Immature natural killer cell (primary cell): ENCODE data around the gene TCEA3. TPM values are rescaled to one million over a fixed set of nuclear protein-coding genes. Genes with fewer than 3 reads are reported as not detected.

Experiments used
- DNase-seq, 3 donors: peaks; one replicate each; pipeline ENCODE4 v3.0.0; 2022; ENCODE audit warnings: mixed read lengths in 1 of 3
- H3K27ac Mint-ChIP-seq, 6 donors: one replicate each; pipeline ENCODE4 v1.8.0; 2020; ENCODE audit warnings: mixed read lengths in 6 of 6, mild to moderate bottlenecking in 5 of 6, inconsistent platforms in 4 of 6, moderate library complexity in 3 of 6
- H3K27me3 Mint-ChIP-seq, 3 donors: one replicate each; pipeline ENCODE4 v1.8.0; 2020 to 2021; ENCODE audit warnings: low read depth in 3 of 3, mild to moderate bottlenecking in 3 of 3, mixed read lengths in 3 of 3, moderate library complexity in 3 of 3, inconsistent platforms in 1 of 3
- H3K36me3 Mint-ChIP-seq, 3 donors: one replicate each; pipeline ENCODE4 v1.8.0; 2020; ENCODE audit warnings: mixed read lengths in 3 of 3, inconsistent platforms in 2 of 3, mild to moderate bottlenecking in 2 of 3
- H3K4me1 Mint-ChIP-seq, 2 donors: one replicate each; pipeline ENCODE4 v1.8.0; 2020; ENCODE audit warnings: inconsistent platforms in 2 of 2, mild to moderate bottlenecking in 2 of 2, mixed read lengths in 2 of 2, moderate library complexity in 1 of 2
- H3K4me3 Mint-ChIP-seq, 5 donors: one replicate each; pipeline ENCODE4 v1.8.0; 2020; ENCODE audit warnings: mild to moderate bottlenecking in 5 of 5, mixed read lengths in 5 of 5, inconsistent platforms in 3 of 5, moderate library complexity in 3 of 5
- H3K9me3 Mint-ChIP-seq, 6 donors: one replicate each; pipeline ENCODE4 v1.8.0; 2020; ENCODE audit warnings: mild to moderate bottlenecking in 6 of 6, mixed read lengths in 6 of 6, inconsistent platforms in 4 of 6, moderate library complexity in 3 of 6
- polyA plus RNA-seq, 3 donors: library from polyadenylated mRNA; unstranded; fragments of 300-500 nt; fragmentation: Illumina TruSeq; gene quantifications; one replicate each; pipeline ENCODE4 v1.2.3, GENCODE V29; 2021

The TCEA3 gene
- polyA plus RNA-seq, 3 donors from 2014 or later, result 0.71 to 2.4 (median 1.1) TPM

DNA sequence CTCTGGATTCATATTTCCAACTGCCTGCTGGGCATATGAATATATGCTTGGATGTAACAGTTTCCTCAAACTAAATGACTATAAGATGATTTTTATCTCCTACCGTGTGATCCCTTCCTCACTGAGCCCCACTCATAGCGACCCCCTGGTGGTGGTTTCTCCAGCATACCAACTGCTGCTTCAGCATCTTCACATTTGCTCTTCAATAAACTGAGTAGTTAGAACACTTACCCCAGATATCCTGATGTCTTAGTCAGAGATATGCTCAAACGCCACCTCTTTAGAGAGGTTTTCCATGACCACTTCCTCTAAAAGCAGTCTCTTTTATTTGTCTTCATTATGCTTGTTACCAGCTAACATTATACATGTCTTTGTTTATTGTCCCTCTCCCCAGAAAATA lies 70.3 kb downstream of the TCEA3 start:
- H3K4me1 Mint-ChIP-seq, result no peaks in the 10 kb centered on the region
- no peak overlapping the region for H3K27ac Mint-ChIP-seq
- DNase-seq, result no peak
- peaks cover 0 to 5% (median 2%) of the 10 kb centered on the region in 6 donors for H3K9me3 Mint-ChIP-seq
- H3K27me3 Mint-ChIP-seq, result peaks cover 0 to 2% (median 0%) of the 10 kb centered on the region in 3 donors
- H3K4me3 Mint-ChIP-seq, result no peak overlapping the region
- H3K36me3 Mint-ChIP-seq, result peaks cover 7 to 18% (median 12%) of the 10 kb centered on the region in 3 donors

DNA sequence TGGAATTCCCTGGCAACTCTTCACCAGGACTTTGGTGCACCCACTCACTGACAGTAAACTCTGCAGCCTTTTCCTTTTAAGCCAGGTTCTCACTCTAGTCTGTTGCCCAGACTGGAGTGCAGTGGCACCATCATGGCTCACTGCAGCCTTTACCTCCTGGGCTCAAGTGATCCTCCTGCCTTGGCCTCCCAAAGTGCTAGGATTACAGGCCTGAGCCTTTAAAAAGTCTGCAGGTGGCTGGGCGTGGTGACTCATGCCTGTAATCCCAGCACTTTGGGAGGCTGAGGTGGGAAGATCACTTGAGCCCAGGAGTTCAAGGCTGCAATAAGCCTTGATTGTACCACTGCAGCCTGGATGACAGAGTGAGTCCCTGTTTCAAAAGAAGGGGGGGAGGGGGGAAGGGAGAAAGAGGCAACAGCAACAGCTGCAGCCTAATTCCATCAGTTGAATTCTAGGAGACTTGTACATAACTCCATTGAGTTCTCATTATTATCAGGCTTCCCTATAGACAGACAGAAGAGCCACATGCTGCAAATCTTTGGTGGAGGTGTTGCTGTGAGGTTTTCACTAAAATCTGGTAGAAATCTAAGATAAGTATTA lies 72.4 kb downstream of the TCEA3 start:
- DNase-seq, result no peak
- Mint-ChIP-seq H3K27me3 (peaks cover 0 to 3% (median 0%) of the 10 kb centered on the region in 3 donors), H3K4me1 (no peaks in the 10 kb centered on the region), H3K9me3 (peaks cover 0 to 1% (median 0%) of the 10 kb centered on the region in 6 donors), H3K36me3 (peaks cover 0 to 8% (median 3%) of the 10 kb centered on the region in 3 donors), H3K27ac (no peak overlapping the region), H3K4me3 (no peak overlapping the region)

DNA sequence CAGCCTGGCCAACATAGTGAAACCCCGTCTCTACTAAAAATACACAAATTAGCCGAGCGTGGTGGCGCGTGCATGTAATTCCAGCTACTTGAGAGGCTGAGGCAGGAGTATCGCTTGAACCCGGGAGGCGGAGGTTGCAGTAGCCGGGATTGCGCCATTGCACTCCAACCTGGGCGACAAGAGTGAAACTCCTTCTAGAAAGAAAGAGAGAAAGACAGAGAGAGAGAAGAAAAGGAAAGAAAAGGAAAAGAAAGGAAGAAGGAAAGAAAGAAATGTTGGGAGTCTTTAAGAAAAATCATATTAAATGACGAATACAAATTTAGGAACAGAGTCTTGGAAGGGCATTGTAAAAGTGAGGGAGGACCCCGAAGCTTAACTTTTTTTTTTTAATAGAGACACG lies 78.6 kb downstream of the TCEA3 start:
- H3K36me3 Mint-ChIP-seq, result no peaks in the 10 kb centered on the region
- H3K9me3 Mint-ChIP-seq, result no peaks in the 10 kb centered on the region
- H3K4me1 Mint-ChIP-seq, result peaks cover 33 to 35% of the 10 kb centered on the region in 2 donors
- peaks cover 2 to 4% (median 3%) of the 10 kb centered on the region in 3 donors for H3K27me3 Mint-ChIP-seq
- DNase-seq, result no peak
- peak overlapping the region; percentile 9 to 95 (median 45) for H3K4me3 Mint-ChIP-seq
- peak overlapping the region in 2 of 6 donors; percentile 6 to 72 for H3K27ac Mint-ChIP-seq

DNA sequence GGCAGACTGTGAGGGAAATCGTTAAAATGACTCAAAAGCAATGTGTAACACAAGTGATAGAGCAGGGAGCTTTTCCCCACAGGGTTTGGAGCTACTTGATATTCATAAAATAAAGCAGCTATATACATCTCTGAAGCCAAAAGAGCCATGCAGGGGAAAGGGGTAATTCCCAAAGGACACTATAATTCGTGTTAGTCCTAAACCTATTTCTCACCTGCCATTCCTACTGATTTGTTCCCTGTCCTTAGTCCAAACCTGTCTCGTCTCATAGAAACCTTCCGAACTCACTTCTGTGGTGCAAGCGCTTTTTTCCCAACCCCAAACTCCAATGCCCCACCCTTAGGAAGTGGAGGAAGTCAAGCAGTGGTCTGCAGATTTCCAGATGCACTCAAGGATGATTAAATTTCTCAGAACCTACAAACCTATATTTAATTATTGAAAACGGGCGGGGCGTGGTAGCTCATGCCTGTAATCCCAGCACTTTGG lies 79.5 kb downstream of the TCEA3 start:
- peak overlapping the region; percentile 86 to 97 (median 92) for H3K27ac Mint-ChIP-seq
- no peaks in the 10 kb centered on the region for H3K36me3 Mint-ChIP-seq
- no peak for DNase-seq
- H3K4me3 Mint-ChIP-seq, result peak overlapping the region; percentile 95 to 98 (median 96)
- H3K4me1 Mint-ChIP-seq, result peaks cover 42 to 44% of the 10 kb centered on the region in 2 donors
- no peaks in the 10 kb centered on the region for H3K9me3 Mint-ChIP-seq
- H3K27me3 Mint-ChIP-seq, result peaks cover 2 to 4% (median 3%) of the 10 kb centered on the region in 3 donors

DNA sequence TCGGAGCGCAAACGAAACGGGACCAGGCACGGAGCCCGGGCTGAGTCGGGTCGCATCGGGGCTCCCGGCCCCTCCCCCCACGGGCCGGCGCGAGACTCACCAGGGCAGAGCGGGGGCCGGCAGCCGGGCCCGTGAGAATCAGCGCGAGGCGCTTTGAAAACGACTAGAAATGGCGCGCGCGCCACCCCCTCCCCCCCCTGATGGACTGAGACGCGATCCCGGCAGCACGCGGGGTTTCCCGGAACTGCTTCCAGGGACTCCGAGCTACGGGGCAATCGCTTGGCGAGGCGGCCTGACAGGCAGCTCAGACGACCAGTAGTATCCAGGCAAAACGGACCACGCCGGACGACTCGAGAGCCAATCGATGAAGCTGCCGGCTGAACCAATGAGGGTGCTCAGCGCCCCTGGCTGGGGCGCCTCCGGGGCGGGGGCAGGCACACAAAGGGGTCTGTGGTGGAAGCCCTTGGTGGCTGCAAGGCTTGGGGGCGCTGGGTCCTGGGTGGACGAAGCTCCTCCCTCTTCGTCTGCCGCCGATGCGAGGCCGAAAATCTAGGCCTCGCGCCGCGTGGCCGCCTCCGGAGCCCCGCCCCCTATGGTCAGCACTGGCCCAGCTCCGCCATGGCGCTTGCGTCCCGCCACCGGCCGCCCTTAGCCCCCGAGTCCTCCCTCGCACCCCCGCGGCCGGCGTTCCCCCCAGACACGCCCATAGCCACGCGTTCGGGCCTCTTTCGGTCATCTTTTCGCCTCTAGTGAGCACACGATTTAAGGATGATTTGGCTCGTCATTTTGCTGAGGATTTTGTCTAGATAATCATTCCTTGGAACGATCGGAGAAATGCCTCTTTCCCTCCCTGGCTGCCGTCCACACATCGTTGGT lies 80.2 kb downstream of the TCEA3 start, which contains the start of gene HNRNPR:
Gene HNRNPR (minus strand): TSS at position 174 of the 876 bp plus-strand sequence. CDS start 3,276 bp downstream, outside the sequence.
- peak; percentile 98 for DNase-seq
- Mint-ChIP-seq H3K9me3 (no peaks in the 10 kb centered on the region), H3K36me3 (no peaks in the 10 kb centered on the region), H3K4me1 (peaks cover 47 to 50% of the 10 kb centered on the region in 2 donors), H3K4me3 (peak within 1 kb of the TSS; percentile 95 to 98 (median 96)), H3K27me3 (peaks cover 2 to 4% (median 3%) of the 10 kb centered on the region in 3 donors), H3K27ac (peak within 1 kb of the TSS; percentile 86 to 97 (median 92))

DNA sequence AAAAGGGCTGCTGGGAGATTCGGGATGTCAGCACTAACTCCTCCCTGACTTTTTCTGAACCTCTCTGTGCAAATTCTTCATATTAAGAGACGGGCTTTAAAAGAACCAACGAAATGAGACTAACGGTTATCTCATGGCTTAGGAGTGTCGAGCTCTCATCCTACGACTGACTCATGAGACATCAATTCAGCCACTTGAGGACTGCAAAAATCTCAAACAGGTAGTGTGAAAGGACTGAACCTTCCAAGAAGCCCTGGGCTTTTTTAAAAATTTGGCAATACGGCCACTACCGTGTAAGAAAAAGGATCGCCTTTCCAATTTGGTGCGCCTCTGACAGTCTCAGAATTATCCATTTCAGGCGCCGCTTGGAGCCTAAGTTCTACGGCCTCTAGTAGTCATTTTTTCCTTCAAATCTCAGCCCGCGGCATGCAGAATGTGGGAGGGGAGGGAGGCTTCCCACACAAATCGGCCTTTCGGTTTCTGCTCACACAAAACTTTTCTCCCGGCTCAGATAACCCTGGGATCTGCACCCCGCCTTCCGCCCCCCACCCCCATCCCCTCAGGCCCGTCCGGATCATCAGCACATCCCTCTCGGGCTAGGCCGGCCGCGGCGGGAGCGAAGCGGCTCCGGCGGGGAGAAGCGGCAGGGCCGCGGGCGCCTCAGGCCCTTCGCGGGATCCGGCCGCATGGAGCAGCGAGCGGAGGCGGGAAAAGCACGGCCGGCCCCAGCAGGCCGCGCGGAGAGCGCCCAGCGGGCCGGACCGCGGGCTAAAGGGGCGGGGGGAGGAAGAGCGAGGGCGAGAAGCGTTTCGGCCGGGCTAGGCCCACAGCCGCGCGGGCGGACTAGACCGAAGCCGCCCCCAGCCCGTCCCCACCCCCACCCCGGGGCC lies 81.1 kb downstream of the TCEA3 start:
- no peaks in the 10 kb centered on the region for H3K9me3 Mint-ChIP-seq
- H3K36me3 Mint-ChIP-seq, result no peaks in the 10 kb centered on the region
- peak overlapping the region; percentile 68 to 93 (median 88) for H3K27ac Mint-ChIP-seq
- peaks cover 2 to 4% (median 3%) of the 10 kb centered on the region in 3 donors for H3K27me3 Mint-ChIP-seq
- DNase-seq, result peak in 2 of 3 donors; percentile 3 to 44
- H3K4me1 Mint-ChIP-seq, result peaks cover 54 to 59% of the 10 kb centered on the region in 2 donors
- peak overlapping the region; percentile 88 to 96 (median 92) for H3K4me3 Mint-ChIP-seq

DNA sequence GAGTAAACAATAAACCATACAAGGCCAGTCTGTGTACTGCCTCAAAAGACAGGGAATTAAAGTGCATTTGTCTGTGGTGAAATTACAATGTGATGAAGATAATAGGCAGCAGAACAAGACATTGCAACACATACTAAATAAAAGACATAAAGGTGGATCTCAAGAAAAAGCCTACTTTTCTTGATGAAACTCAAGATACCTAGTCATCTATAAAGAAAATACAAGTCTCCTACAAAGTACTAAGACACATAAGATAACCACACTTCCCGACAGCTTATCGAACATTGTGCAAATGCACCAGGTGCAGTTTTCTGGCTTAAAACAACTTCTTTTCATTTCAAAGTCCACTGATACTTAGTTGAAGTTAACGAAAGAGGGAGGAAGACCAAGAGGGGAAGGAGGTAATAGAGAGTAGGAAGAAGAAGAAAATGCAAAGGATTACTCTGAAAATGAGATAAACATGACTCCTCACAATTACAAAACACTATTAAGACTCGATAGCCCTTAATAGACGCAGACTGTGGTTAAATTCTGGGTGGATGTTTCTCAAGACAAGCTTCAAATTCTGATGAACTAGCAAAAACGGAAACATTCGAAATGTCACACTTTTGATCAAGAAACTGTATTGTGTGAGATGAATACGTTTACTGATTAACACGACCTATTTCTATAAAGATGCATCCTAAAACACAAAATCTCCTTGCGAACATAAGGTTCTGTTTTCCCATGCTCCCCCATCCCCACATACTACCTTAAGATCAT lies 82.4 kb downstream of the TCEA3 start:
- Mint-ChIP-seq H3K27ac (peak overlapping the region; percentile 33 to 88 (median 76)), H3K27me3 (peaks cover 2 to 3% (median 3%) of the 10 kb centered on the region in 3 donors), H3K4me3 (peak overlapping the region; percentile 88 to 96 (median 92)), H3K4me1 (peaks cover 65 to 73% of the 10 kb centered on the region in 2 donors), H3K36me3 (peaks cover 4% of the 10 kb centered on the region in 3 donors), H3K9me3 (no peaks in the 10 kb centered on the region)
- DNase-seq, result no peak

DNA sequence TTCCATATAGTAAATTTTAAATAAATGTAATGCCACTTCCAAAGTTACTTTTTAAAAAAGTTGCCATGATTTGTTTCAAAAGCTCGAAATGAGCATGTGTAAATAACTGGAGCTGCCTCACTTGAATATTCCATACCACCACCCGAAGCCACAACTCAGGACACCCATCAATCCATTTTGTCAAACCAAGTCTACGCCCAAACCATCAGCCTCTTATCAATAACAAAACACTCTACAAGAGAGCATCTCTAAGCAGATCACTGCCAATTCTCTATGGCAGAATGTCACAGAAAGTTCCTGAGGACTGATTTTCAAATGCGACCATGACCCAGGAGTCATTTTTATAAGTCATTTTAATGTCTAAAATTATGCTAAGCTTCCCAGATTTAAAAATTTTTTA lies 84.9 kb downstream of the TCEA3 start:
- H3K27me3 Mint-ChIP-seq, result peaks cover 2 to 3% (median 3%) of the 10 kb centered on the region in 3 donors
- peaks cover 60 to 70% of the 10 kb centered on the region in 2 donors for H3K4me1 Mint-ChIP-seq
- no peaks in the 10 kb centered on the region for H3K9me3 Mint-ChIP-seq
- peaks cover 8 to 11% (median 8%) of the 10 kb centered on the region in 3 donors for H3K36me3 Mint-ChIP-seq
- DNase-seq, result no peak
- H3K4me3 Mint-ChIP-seq, result peak overlapping the region in 3 of 5 donors; percentile 3 to 51 (median 15)
- peak overlapping the region in 3 of 6 donors; percentile 7 to 71 (median 9) for H3K27ac Mint-ChIP-seq

DNA sequence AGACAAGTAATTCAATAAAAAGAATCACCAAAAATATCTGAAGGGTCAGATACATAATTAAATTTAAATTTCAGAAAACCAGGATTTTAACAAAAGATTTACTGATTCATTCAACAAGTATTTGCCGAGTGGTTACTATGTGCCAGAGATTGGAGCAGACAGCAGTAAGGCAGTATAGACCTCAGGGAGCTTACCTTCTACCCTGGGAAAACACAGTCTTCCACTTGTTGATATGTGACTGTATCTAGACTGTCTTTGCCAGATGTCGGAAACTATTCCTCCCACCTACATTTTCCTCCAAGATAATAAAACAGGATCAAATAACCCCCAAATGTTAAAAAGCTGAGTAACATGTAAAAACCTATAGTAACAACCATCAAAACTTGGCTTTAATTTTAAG lies 86.7 kb downstream of the TCEA3 start:
- H3K27ac Mint-ChIP-seq, result peak overlapping the region in 2 of 6 donors; percentile 22 to 29
- peaks cover 16 to 18% (median 18%) of the 10 kb centered on the region in 3 donors for H3K36me3 Mint-ChIP-seq
- no peaks in the 10 kb centered on the region for H3K9me3 Mint-ChIP-seq
- DNase-seq, result no peak
- no peak overlapping the region for H3K4me3 Mint-ChIP-seq
- peaks cover 57 to 67% of the 10 kb centered on the region in 2 donors for H3K4me1 Mint-ChIP-seq
- H3K27me3 Mint-ChIP-seq, result no peaks in the 10 kb centered on the region

DNA sequence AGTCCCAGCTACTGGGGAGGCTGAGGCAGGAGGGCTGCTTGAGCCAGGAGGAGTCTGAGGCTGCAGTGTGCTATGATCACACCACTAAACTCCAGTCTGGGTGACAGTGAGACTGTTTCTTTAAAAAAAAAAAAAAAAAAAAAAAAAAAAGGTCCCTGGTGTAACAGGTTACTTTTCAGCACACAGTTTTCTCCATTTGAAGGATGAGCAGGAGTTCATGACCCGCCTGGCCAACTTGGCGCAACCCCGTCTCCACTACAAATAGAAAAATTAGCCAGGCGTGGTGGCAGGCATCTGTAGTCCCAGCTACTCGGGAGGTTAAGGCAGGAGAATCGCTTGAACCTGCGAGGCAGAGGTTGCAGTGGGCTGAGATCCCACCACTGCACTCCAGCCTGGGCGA lies 92.8 kb downstream of the TCEA3 start:
- H3K36me3 Mint-ChIP-seq, result peaks cover 16 to 36% (median 31%) of the 10 kb centered on the region in 3 donors
- peak overlapping the region in 1 of 6 donors; percentile 78 for H3K27ac Mint-ChIP-seq
- no peaks in the 10 kb centered on the region for H3K27me3 Mint-ChIP-seq
- DNase-seq, result no peak
- H3K4me3 Mint-ChIP-seq, result no peak overlapping the region
- H3K4me1 Mint-ChIP-seq, result peaks cover 17 to 42% of the 10 kb centered on the region in 2 donors
- no peaks in the 10 kb centered on the region for H3K9me3 Mint-ChIP-seq
